Measurements from ENCODE around the gene TEX53.

Gene TEX53

DNA sequence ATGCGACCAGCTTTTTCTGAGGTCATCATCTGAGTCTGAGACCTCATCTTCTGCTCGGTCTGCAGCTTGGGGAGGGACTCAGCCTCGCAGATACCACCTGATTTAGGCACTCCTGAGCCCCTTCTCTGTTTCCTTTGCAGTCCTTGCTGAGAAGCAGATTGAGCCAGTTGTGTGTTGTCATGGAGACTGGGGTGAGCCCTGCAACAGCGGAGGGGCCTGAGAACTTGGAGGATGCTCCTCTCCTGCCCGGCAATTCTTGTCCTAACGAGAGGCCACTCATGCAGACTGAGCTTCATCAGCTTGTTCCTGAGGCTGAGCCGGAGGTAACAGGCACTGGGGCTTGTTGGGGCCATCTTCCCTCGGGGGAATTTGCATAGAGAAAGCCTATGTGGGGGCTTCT lies 19.2 kb downstream of the TEX53 start:
- H3K36me3 ChIP-seq (ENCODE audit: insufficient read depth) = peaks cover 3% of the 10 kb centered on the region; the same call in 1 of the 2 replicates
- no peaks in the 10 kb centered on the region for H3K79me2 ChIP-seq (ENCODE audit: insufficient read depth, low read depth)
- H2AFZ ChIP-seq (ENCODE audit: low read depth) = no peak overlapping the region
- TF ChIP-seq, protein P1, sequence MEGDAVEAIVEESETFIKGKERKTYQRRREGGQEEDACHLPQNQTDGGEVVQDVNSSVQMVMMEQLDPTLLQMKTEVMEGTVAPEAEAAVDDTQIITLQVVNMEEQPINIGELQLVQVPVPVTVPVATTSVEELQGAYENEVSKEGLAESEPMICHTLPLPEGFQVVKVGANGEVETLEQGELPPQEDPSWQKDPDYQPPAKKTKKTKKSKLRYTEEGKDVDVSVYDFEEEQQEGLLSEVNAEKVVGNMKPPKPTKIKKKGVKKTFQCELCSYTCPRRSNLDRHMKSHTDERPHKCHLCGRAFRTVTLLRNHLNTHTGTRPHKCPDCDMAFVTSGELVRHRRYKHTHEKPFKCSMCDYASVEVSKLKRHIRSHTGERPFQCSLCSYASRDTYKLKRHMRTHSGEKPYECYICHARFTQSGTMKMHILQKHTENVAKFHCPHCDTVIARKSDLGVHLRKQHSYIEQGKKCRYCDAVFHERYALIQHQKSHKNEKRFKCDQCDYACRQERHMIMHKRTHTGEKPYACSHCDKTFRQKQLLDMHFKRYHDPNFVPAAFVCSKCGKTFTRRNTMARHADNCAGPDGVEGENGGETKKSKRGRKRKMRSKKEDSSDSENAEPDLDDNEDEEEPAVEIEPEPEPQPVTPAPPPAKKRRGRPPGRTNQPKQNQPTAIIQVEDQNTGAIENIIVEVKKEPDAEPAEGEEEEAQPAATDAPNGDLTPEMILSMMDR (conservative IDR thresholded peaks at IDR 0.05; ENCODE audit: low read depth, low read length) = no peak
- no peak overlapping the region for H3K4me3 ChIP-seq (IDR thresholded peaks at IDR 0.05; ENCODE audit: insufficient read depth, low read depth, low read length)
- H4K20me1 ChIP-seq (ENCODE audit: insufficient read depth) = no peaks in the 10 kb centered on the region; the same call in 1 of the 2 replicates
- no peaks in the 10 kb centered on the region for H3K4me1 ChIP-seq (ENCODE audit: low read depth, poor library complexity, severe bottlenecking)
- H3K9ac ChIP-seq = no peak overlapping the region
- H3K27me3 ChIP-seq (ENCODE audit: insufficient read depth, low read depth) = no peaks in the 10 kb centered on the region
- H3K4me2 ChIP-seq = no peak overlapping the region
- H3K27ac ChIP-seq = no peak overlapping the region

- Histone ChIP-seq H3K9ac (no peak overlapping the region), H3K4me1 (ENCODE audit: low read depth, poor library complexity, severe bottlenecking) (no peaks in the 10 kb centered on the region), H3K79me2 (ENCODE audit: insufficient read depth, low read depth) (no peaks in the 10 kb centered on the region), H2AFZ (ENCODE audit: low read depth) (no peak overlapping the region), H3K27ac (no peak overlapping the region), H3K27me3 (ENCODE audit: insufficient read depth, low read depth) (no peaks in the 10 kb centered on the region), H3K36me3 (ENCODE audit: insufficient read depth) (no peaks in the 10 kb centered on the region; the same call in 1 of the 2 replicates), H3K4me2 (no peak overlapping the region), H4K20me1 (ENCODE audit: insufficient read depth) (no peaks in the 10 kb centered on the region; the same call in 1 of the 2 replicates), H3K4me3 (IDR thresholded peaks at IDR 0.05; ENCODE audit: insufficient read depth, low read depth, low read length) (no peak overlapping the region)
- TF ChIP-seq, protein P1 (conservative IDR thresholded peaks at IDR 0.05; ENCODE audit: low read depth, low read length) = no peak
These were observed 23.2 kb downstream of the TEX53 start for GRCh38 chr9:114634387-114634786.

GRCh38 chr9:114633438-114634089 lies 24.0 kb downstream of the TEX53 start:
- no peak overlapping the region for H3K27ac ChIP-seq
- no peak overlapping the region for H3K4me3 ChIP-seq (IDR thresholded peaks at IDR 0.05; ENCODE audit: insufficient read depth, low read depth, low read length)
- peaks cover 7% of the 10 kb centered on the region; the same call in 1 of the 2 replicates for H3K36me3 ChIP-seq (ENCODE audit: insufficient read depth)
- no peaks in the 10 kb centered on the region for H3K79me2 ChIP-seq (ENCODE audit: insufficient read depth, low read depth)
- no peaks in the 10 kb centered on the region for H4K20me1 ChIP-seq (ENCODE audit: insufficient read depth)
- H3K9ac ChIP-seq = no peak overlapping the region
- no peaks in the 10 kb centered on the region for H3K27me3 ChIP-seq (ENCODE audit: insufficient read depth, low read depth)
- H3K4me2 ChIP-seq = no peak overlapping the region
- H2AFZ ChIP-seq (ENCODE audit: low read depth) = no peak overlapping the region
- TF ChIP-seq, protein P1 (conservative IDR thresholded peaks at IDR 0.05; ENCODE audit: low read depth, low read length) = no peak
- H3K4me1 ChIP-seq (ENCODE audit: low read depth, poor library complexity, severe bottlenecking) = no peaks in the 10 kb centered on the region

DNA sequence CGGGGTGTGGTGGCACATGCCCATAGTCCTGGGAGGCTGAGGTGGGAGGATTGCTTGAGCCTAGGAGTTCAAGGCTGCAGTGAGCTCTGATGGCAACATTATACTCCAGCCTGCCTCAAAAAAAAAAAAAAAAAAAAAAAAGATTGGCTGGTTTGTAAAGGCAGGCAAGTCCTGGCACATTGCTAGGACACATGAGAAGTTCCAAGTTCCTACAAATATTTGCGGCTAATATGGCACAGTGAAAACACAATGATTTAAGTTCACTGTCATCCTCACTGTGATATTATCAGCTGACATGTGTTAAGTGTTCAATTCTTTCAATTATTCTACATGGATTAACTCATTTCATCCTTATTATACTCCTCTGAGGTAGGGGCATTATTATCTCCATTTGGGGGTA lies 26.4 kb downstream of the TEX53 start:
- no peak overlapping the region for H3K9ac ChIP-seq
- no peaks in the 10 kb centered on the region for H4K20me1 ChIP-seq (ENCODE audit: insufficient read depth)
- no peak overlapping the region for H3K27ac ChIP-seq
- H3K4me3 ChIP-seq (IDR thresholded peaks at IDR 0.05; ENCODE audit: insufficient read depth, low read depth, low read length) = no peak overlapping the region
- TF ChIP-seq, protein P1 (conservative IDR thresholded peaks at IDR 0.05; ENCODE audit: low read depth, low read length) = no peak
- H3K4me2 ChIP-seq = no peak overlapping the region
- no peaks in the 10 kb centered on the region for H3K79me2 ChIP-seq (ENCODE audit: insufficient read depth, low read depth)
- no peaks in the 10 kb centered on the region for H3K27me3 ChIP-seq (ENCODE audit: insufficient read depth, low read depth)
- peaks cover 8% of the 10 kb centered on the region; the same call in 1 of the 2 replicates for H3K36me3 ChIP-seq (ENCODE audit: insufficient read depth)
- no peak overlapping the region for H2AFZ ChIP-seq (ENCODE audit: low read depth)
- H3K4me1 ChIP-seq (ENCODE audit: low read depth, poor library complexity, severe bottlenecking) = no peaks in the 10 kb centered on the region
